Neural progenitor cell (in vitro differentiated cells): Measurements from ENCODE around the gene PRCP. TPM values are rescaled to one million over a fixed set of nuclear protein-coding genes. Genes with fewer than 3 reads are reported as not detected.

Source experiments
- DNase-seq: peaks from one replicate; pipeline ENCODE4 v3.0.0-alpha.2; 2016; ENCODE audit warnings: low spot score
- H2AFZ ChIP-seq: fragments of 200-600 bp; sonication (generic); replicated peaks from 2 replicates; pipeline ENCODE4 v1.6.1; 2016; ENCODE audit warnings: antibody characterized with exemption
- H3F3A ChIP-seq: fragments of 200-600 bp; sonication (generic); 2 replicates; pipeline ENCODE4 v1.6.1; 2016; ENCODE audit warnings: antibody characterized with exemption, low read depth
- H3K27ac ChIP-seq: fragments of 200-600 bp; sonication (generic); 2 replicates; pipeline ENCODE4 v1.5.1; 2016; ENCODE audit warnings: mild to moderate bottlenecking
- H3K27me3 ChIP-seq: fragments of 200-600 bp; sonication (generic); 2 replicates; pipeline ENCODE4 v1.6.1; 2016; ENCODE audit warnings: mild to moderate bottlenecking, moderate library complexity
- H3K36me3 ChIP-seq: fragments of 200-600 bp; sonication (generic); 2 replicates; pipeline ENCODE4 v1.5.1; 2016
- H3K4me1 ChIP-seq: fragments of 200-600 bp; sonication (generic); 2 replicates; pipeline ENCODE4 v1.6.1; 2016; ENCODE audit warnings: mixed run types
- H3K4me2 ChIP-seq: fragments of 200-600 bp; sonication (generic); 2 replicates; pipeline ENCODE4 v1.6.1; 2016
- H3K4me3 ChIP-seq: fragments of 200-600 bp; sonication (generic); 2 replicates; pipeline ENCODE4 v1.5.1; 2016
- H3K79me2 ChIP-seq: fragments of 200-600 bp; sonication (generic); 2 replicates; pipeline ENCODE4 v1.6.1; 2016; ENCODE audit warnings: low read depth
- H3K9ac ChIP-seq: fragments of 200-600 bp; sonication (generic); 2 replicates; pipeline ENCODE4 v1.6.1; 2016
- H3K9me3 ChIP-seq: fragments of 200-600 bp; sonication (generic); 2 replicates; pipeline ENCODE4 v1.5.1; 2016; ENCODE audit warnings: low read depth
- H4K20me1 ChIP-seq: fragments of 200-600 bp; sonication (generic); 2 replicates; pipeline ENCODE4 v1.6.1; 2016; ENCODE audit warnings: low read depth
- H3K27ac Mint-ChIP-seq: 3 replicates; pipeline ENCODE4 v1.8.0; 2021; ENCODE audit warnings: mixed read lengths
- H3K27me3 Mint-ChIP-seq: 2 replicates; pipeline ENCODE4 v1.8.0; 2022; ENCODE audit warnings: low read depth, mild to moderate bottlenecking, inconsistent platforms, moderate library complexity, mixed read lengths; ENCODE audit not compliant: insufficient read depth
- H3K36me3 Mint-ChIP-seq: 3 replicates; pipeline ENCODE4 v1.8.0; 2021; ENCODE audit warnings: mixed read lengths
- H3K4me1 Mint-ChIP-seq: 3 replicates; pipeline ENCODE4 v1.8.0; 2021; ENCODE audit warnings: mixed read lengths
- H3K4me3 Mint-ChIP-seq: 3 replicates; pipeline ENCODE4 v1.8.0; 2021; ENCODE audit warnings: mild to moderate bottlenecking, moderate library complexity, mixed read lengths
- H3K9me3 Mint-ChIP-seq: 3 replicates; pipeline ENCODE4 v1.8.0; 2020; ENCODE audit warnings: mixed read lengths
- CTCF ChIP-seq: fragments of 200-600 bp; sonication (generic); IDR thresholded peaks from 2 replicates; pipeline ENCODE4 v1.5.1; 2017; ENCODE audit warnings: antibody characterized with exemption, mild to moderate bottlenecking
- EZH2phosphoT487 ChIP-seq: fragments of 200-600 bp; sonication (generic); IDR thresholded peaks from 2 replicates; pipeline ENCODE4 v1.6.1; 2017; ENCODE audit warnings: antibody characterized with exemption
- total RNA-seq: library from RNA; depleted of rRNA; stranded (reverse); fragments of >200 nt; gene quantifications from 2 replicates; pipeline ENCODE4 v1.2.3, GENCODE V29; 2015; ENCODE audit warnings: low replicate concordance

The PRCP gene
- total RNA-seq, 1 donor from 2014 or later: 67.4 TPM

- Histone ChIP-seq H3K27me3 (peaks cover 56% of the 10 kb centered on the region), H3K79me2 (no peaks in the 10 kb centered on the region), H3K9me3 (no peaks in the 10 kb centered on the region), H3K4me2 (no peak overlapping the region), H4K20me1 (no peaks in the 10 kb centered on the region), H3F3A (no peaks in the 10 kb centered on the region), H3K27ac (no peak overlapping the region), H3K9ac (no peak overlapping the region), H3K4me3 (no peak overlapping the region), H3K36me3 (no peaks in the 10 kb centered on the region), H3K4me1 (no peaks in the 10 kb centered on the region), H2AFZ (no peak overlapping the region)
- H3K27me3 Mint-ChIP-seq: peaks cover 5% of the 10 kb centered on the region
- no peak for DNase-seq
- H3K27ac Mint-ChIP-seq: no peak overlapping the region
- H3K4me1 Mint-ChIP-seq: no peaks in the 10 kb centered on the region
- TF ChIP-seq EZH2phosphoT487: no peak
- no peak for TF ChIP-seq CTCF
- H3K4me3 Mint-ChIP-seq: no peak overlapping the region
- H3K36me3 Mint-ChIP-seq: peaks cover 4% of the 10 kb centered on the region
- peaks cover 22% of the 10 kb centered on the region for H3K9me3 Mint-ChIP-seq
Observed at GRCh38 chr11:82775218-82775617, 125.0 kb downstream of the PRCP start.

Other genes starting within 250 kb of the PRCP start
- gene FAM181B, start 166.6 kb downstream of the PRCP start, total RNA-seq: 0.09 TPM in 1 of 2 replicates, not detected in the other
- 19.9 and 47.7 TPM in 2 replicates for gene DDIAS, start 1.3 kb upstream of the PRCP start, total RNA-seq
- gene RAB30, start 171.5 kb upstream of the PRCP start, total RNA-seq: 3.6 and 12.3 TPM in 2 replicates